HCEC 1CT (cell line): Measurements from ENCODE around the gene PACSIN2.
"Not testable (repeated sequence)": the region's sequence is repeated elsewhere in the genome, so short reads cannot be mapped to it uniquely, and the experiment has no call there.

Experiments used
- DNase-seq: peaks from one replicate; pipeline ENCODE4 v3.0.0-alpha.2; 2017

The PACSIN2 gene

GRCh38 chr22:42922374-42923191 lies 92.4 kb downstream of the PACSIN2 start:
- DNase-seq = no peak

- peak; percentile 36 for DNase-seq
These were observed 94.7 kb downstream of the PACSIN2 start for GRCh38 chr22:42920101-42920820.

GRCh38 chr22:42919199-42919598 lies 95.8 kb downstream of the PACSIN2 start:
- peak; percentile 28 for DNase-seq

GRCh38 chr22:42918500-42918899 lies 96.4 kb downstream of the PACSIN2 start:
- no peak for DNase-seq

- not testable (repeated sequence) for DNase-seq
These were observed 97.6 kb downstream of the PACSIN2 start for GRCh38 chr22:42917358-42917757.

- DNase-seq = no peak
These were observed 98.8 kb downstream of the PACSIN2 start for GRCh38 chr22:42915980-42916765.

GRCh38 chr22:42914511-42915076 lies 100.4 kb downstream of the PACSIN2 start:
- DNase-seq = no peak

- no peak for DNase-seq
These were observed 101.0 kb downstream of the PACSIN2 start for GRCh38 chr22:42913874-42914510.

- DNase-seq = no peak
These were observed 102.9 kb downstream of the PACSIN2 start for GRCh38 chr22:42912059-42912458.

- no peak for DNase-seq
These were observed 104.6 kb downstream of the PACSIN2 start for GRCh38 chr22:42910221-42910942.

GRCh38 chr22:42909363-42910058 lies 105.4 kb downstream of the PACSIN2 start:
- DNase-seq = no peak

- DNase-seq = no peak
These were observed 106.6 kb downstream of the PACSIN2 start for GRCh38 chr22:42908374-42908746.

GRCh38 chr22:42907404-42908373 lies 107.3 kb downstream of the PACSIN2 start:
- no peak for DNase-seq

GRCh38 chr22:42906605-42907348 lies 108.2 kb downstream of the PACSIN2 start:
- DNase-seq = no peak

GRCh38 chr22:42905702-42906183 lies 109.2 kb downstream of the PACSIN2 start:
- no peak for DNase-seq

- DNase-seq = no peak
These were observed 109.7 kb downstream of the PACSIN2 start for GRCh38 chr22:42905217-42905616.

GRCh38 chr22:42904050-42904449 lies 110.9 kb downstream of the PACSIN2 start:
- no peak for DNase-seq

GRCh38 chr22:42902875-42903510 lies 112.0 kb downstream of the PACSIN2 start:
- peak; percentile 3 for DNase-seq
